Tibial artery (tissue), 4 donors: ENCODE measurements around the gene MLIP.
A peak's percentile ranks its signal among the peaks of the same experiment; 100 is the strongest.
"Not testable (repeated sequence)": the region's sequence is repeated elsewhere in the genome, so short reads cannot be mapped to it uniquely, and the experiment has no call there.

Experiments used
- DNase-seq, 2 donors: peaks; one replicate each; pipeline ENCODE4 v3.0.0-alpha.2; 2019
- H3K27ac ChIP-seq, 2 donors: fragments of 200-600 bp; sonication (generic) in 1 of 2; 1 replicate in 1 of 2; 2 replicates in 1 of 2; pipeline ENCODE4 v1.5.1; 2018 to 2019; ENCODE audit warnings: mild to moderate bottlenecking in 1 of 2
- H3K27me3 ChIP-seq, 2 donors: fragments of 200-600 bp; sonication (generic) in 1 of 2; one replicate each; pipeline versions ENCODE4 v1.5.1 to v1.6.0; 2016 to 2019
- H3K36me3 ChIP-seq, 3 donors: fragments of 200-600 bp; sonication (generic) in 2 of 3; one replicate each; pipeline ENCODE4 v1.5.1; 2016 to 2019; ENCODE audit warnings: mild to moderate bottlenecking in 2 of 3
- H3K4me1 ChIP-seq, 4 donors: fragments of 200-600 bp; sonication (generic) in 2 of 4; 1 replicate in 3 of 4; 2 replicates in 1 of 4; pipeline ENCODE4 v1.5.1; 2016 to 2019
- H3K4me3 ChIP-seq, 2 donors: fragments of 200-600 bp; sonication (generic) in 1 of 2; 1 replicate in 1 of 2; 2 replicates in 1 of 2; pipeline ENCODE4 v1.5.1; 2018 to 2019; ENCODE audit warnings: mild to moderate bottlenecking in 2 of 2
- H3K9me3 ChIP-seq, 3 donors: fragments of 200-600 bp; sonication (generic) in 1 of 3; one replicate each; pipeline ENCODE4 v1.5.1; 2016 to 2019
- intact Hi-C: fragments of 100-400 bp; cut with DNase I; formaldehyde crosslinking; loops from one replicate; pipeline ENCODE4 v1.15.0; 2023; ENCODE audit warnings: low total_unique reads
- TF ChIP-seq, protein P1 (sequence below), 2 experiments: fragments of 200-600 bp in 1 of 2; fragments of 450-650 bp in 1 of 2; IDR thresholded peaks; one replicate each; pipeline ENCODE4 v1.5.1; 2017 to 2019; ENCODE audit warnings: antibody characterized with exemption in 2 of 2, mild to moderate bottlenecking in 1 of 2, moderate library complexity in 1 of 2

The MLIP gene

DNA sequence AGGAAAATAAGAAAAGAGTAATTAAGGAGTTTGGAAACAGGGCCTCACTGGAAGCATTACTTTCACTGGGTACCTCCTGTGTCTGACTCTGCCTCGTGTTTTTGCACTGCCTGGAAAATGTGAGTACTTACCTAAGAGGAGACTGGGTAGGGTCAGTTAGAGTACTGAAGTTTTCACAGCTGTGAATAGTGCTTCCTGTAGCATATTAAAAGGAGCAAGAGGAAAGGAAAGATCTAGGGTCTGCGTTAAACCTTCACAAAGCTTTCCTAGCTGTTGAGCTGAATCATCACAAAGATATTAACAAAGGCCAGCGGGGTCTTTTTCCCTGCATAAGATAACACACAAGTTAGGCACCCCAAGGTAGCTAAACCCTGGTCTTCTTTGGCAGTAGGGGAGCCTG lies 82.3 kb downstream of the MLIP start:
- Histone ChIP-seq H3K36me3 (no peaks in the 10 kb centered on the region), H3K4me3 (no peak overlapping the region), H3K4me1 (peaks cover 0 to 25% (median 7%) of the 10 kb centered on the region in 4 donors), H3K27ac (peak overlapping the region; percentile 37 to 50), H3K9me3 (no peaks in the 10 kb centered on the region), H3K27me3 (no peaks in the 10 kb centered on the region)
- DNase-seq, result no peak
- TF ChIP-seq, protein P1, sequence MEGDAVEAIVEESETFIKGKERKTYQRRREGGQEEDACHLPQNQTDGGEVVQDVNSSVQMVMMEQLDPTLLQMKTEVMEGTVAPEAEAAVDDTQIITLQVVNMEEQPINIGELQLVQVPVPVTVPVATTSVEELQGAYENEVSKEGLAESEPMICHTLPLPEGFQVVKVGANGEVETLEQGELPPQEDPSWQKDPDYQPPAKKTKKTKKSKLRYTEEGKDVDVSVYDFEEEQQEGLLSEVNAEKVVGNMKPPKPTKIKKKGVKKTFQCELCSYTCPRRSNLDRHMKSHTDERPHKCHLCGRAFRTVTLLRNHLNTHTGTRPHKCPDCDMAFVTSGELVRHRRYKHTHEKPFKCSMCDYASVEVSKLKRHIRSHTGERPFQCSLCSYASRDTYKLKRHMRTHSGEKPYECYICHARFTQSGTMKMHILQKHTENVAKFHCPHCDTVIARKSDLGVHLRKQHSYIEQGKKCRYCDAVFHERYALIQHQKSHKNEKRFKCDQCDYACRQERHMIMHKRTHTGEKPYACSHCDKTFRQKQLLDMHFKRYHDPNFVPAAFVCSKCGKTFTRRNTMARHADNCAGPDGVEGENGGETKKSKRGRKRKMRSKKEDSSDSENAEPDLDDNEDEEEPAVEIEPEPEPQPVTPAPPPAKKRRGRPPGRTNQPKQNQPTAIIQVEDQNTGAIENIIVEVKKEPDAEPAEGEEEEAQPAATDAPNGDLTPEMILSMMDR (IDR thresholded peaks at IDR 0.05), result no peak
- intact Hi-C loops, result no loop called here

DNA sequence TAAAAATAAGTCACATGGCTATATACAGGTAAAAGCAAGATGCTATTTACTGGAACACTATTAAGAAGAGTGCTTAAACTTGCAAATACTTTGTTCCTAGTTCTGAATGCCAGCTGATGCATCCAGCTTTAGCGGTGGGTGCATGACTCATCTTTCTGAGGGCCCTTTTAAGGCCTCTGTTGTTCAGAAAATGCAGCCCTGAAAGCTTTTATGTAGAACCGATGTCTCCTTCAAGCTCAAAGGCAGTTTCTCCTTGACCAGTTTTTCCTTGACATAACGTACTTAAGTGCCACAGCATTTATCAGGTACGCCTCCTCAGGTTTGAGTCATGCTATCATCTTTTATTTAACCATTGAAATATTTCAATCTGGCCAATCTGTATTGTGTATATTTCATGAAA lies 82.8 kb downstream of the MLIP start:
- Histone ChIP-seq H3K27me3 (no peaks in the 10 kb centered on the region), H3K4me3 (no peak overlapping the region), H3K27ac (peak overlapping the region; percentile 37 to 50), H3K36me3 (no peaks in the 10 kb centered on the region), H3K9me3 (no peaks in the 10 kb centered on the region), H3K4me1 (peaks cover 0 to 20% (median 7%) of the 10 kb centered on the region in 4 donors)
- TF ChIP-seq, protein P1 (IDR thresholded peaks at IDR 0.05), result no peak
- intact Hi-C loops, result no loop called here
- no peak for DNase-seq

DNA sequence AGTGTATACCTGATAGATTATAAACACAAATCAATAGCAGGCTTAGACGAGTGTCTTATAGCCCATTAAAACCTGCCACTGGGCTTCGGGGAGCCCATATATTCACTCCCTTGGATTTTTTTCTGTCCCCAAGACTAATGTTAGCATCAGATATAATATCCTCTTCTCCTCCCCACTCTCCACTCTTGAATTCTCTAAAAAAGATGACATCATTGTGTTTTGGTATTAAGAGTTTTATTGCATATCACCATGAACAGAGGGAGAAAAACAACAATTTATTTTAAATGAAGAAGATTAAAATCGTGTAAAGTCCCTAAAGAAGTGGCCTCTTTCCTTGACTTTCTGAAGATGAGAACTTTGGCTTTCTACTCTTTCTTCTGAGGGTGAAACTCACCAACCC lies 84.4 kb downstream of the MLIP start:
- no peaks in the 10 kb centered on the region for H3K27me3 ChIP-seq
- H3K4me1 ChIP-seq, result peaks cover 0 to 20% (median 7%) of the 10 kb centered on the region in 4 donors
- TF ChIP-seq, protein P1 (IDR thresholded peaks at IDR 0.05), result no peak
- H3K9me3 ChIP-seq, result no peaks in the 10 kb centered on the region
- H3K27ac ChIP-seq, result no peak overlapping the region
- DNase-seq, result no peak
- H3K4me3 ChIP-seq, result no peak overlapping the region
- intact Hi-C loops, result no loop called here
- no peaks in the 10 kb centered on the region for H3K36me3 ChIP-seq

DNA sequence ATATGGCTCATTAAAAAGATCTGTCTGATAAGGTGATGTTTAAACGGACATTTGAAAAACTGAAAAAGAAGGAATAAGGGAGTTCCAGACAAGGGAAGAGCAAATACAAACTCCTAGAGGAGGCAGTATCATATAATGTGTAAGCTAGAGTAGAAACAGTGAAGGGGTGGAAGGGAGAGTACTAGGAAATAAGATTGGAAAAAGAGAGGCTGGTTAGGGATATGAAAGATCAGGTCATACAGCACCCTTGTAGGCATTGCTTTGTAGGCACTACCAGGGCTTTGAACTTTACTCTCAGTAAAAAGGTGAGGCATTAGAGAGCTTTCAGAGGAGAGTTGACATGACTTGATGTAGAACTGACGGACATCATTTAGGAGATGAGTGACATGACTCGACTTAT lies 85.7 kb downstream of the MLIP start:
- no peaks in the 10 kb centered on the region for H3K27me3 ChIP-seq
- H3K36me3 ChIP-seq, result no peaks in the 10 kb centered on the region
- peaks cover 0 to 20% (median 7%) of the 10 kb centered on the region in 4 donors for H3K4me1 ChIP-seq
- H3K27ac ChIP-seq, result no peak overlapping the region
- H3K9me3 ChIP-seq, result no peaks in the 10 kb centered on the region
- DNase-seq, result no peak
- TF ChIP-seq, protein P1 (IDR thresholded peaks at IDR 0.05), result no peak
- no peak overlapping the region for H3K4me3 ChIP-seq
- intact Hi-C loops, result no loop called here

DNA sequence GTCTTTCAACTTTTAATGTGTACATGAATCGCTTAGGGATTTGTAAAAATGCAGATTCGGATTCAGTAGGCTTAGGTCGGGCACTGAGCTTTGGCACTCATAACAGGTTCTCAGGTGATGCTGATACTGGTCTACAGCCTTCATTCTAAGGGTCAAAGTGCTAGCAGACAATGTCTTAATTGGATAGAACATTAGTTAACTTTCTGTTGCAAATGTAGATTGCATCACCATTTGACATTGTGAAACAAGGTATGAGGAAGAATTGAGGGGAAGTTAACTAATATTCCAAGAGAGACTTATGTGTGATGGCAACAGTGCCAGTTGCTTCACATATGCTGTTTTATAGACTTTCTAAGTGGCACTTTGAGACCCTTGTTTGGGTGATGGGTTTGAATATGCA lies 86.9 kb downstream of the MLIP start:
- no peak for DNase-seq
- Histone ChIP-seq H3K4me1 (peaks cover 0 to 13% (median 7%) of the 10 kb centered on the region in 4 donors), H3K36me3 (no peaks in the 10 kb centered on the region), H3K27me3 (no peaks in the 10 kb centered on the region), H3K27ac (no peak overlapping the region), H3K4me3 (no peak overlapping the region), H3K9me3 (no peaks in the 10 kb centered on the region)
- TF ChIP-seq, protein P1 (IDR thresholded peaks at IDR 0.05), result no peak
- intact Hi-C loops, result no loop called here

DNA sequence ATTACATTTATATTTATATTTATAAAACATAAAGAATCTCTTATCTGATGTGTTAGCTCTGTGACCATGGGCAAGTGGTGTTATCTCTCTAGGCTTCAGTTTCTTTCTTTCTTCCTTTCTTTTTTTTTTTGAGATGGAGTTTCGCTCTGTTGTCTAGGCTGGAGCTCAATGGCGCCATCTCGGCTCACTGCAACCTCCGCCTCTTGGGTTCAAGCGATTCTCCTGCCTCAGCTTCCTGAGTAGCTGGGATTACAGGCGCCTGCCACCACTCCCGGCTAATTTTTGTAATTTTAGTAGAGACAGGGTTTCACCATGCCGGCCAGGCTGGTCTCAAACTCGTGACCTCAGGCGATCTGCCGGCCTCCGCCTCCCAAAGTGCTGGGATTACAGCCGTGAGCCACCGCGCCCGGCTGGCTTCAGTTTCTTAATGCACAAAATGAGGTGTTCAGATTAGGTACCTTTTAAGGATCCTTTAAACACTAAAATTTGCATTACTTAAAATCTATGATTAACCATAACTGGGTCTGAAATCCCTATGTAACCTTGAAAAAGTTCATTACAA lies 92.3 kb downstream of the MLIP start:
- H3K27ac ChIP-seq, intact Hi-C loops, H3K27me3 ChIP-seq, H3K36me3 ChIP-seq, H3K4me3 ChIP-seq, H3K4me1 ChIP-seq, DNase-seq, H3K9me3 ChIP-seq: not testable (repeated sequence)
